ENCODE data around the gene MINDY4. TPM values are rescaled to one million over a fixed set of nuclear protein-coding genes. Genes with fewer than 3 reads are reported as not detected.

The MINDY4 gene
- total and polyA plus RNA-seq, 8 donors, result 2.9 to 4.9 (median 3.6) TPM

DNA sequence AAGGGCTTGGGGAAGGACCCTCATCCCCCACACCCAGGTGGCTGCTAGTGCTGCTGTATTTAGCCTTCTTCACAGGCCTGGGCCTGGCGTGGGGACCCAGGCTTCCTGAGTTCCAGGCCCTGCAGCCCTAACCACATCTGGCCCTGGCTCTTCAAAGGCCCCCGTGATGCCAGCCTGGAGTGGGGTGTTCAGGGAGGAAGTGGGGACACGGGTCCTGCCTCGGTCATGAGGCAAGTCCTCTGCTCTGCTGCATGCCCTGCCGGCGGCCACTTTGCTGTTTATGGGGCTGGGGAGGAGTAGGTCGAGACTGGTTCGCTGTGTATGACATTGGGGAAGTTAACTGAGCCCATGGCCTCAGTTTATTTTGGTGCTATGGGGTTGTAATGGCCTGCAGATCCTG is 131.9 kb downstream of the MINDY4 start:
- 95 to 100% methylated on average over 8 of the region's 8 CpGs for WGBS, 2 donors
- Histone ChIP-seq H3K36me3 (no peaks in the 10 kb centered on the region), H3K27me3 (no peaks in the 10 kb centered on the region), H3K9me3 (no peaks in the 10 kb centered on the region), H3K27ac (no peak overlapping the region), H3K4me1 (peaks cover 20 to 29% (median 29%) of the 10 kb centered on the region in 3 donors), H3K4me3 (no peak overlapping the region)
- no peak for ATAC-seq
- DNase-seq, result no peak
- intact Hi-C loops (cut with DNase I), result no loop called here
- no peak for FAIRE-seq
- TF ChIP-seq, protein P1, sequence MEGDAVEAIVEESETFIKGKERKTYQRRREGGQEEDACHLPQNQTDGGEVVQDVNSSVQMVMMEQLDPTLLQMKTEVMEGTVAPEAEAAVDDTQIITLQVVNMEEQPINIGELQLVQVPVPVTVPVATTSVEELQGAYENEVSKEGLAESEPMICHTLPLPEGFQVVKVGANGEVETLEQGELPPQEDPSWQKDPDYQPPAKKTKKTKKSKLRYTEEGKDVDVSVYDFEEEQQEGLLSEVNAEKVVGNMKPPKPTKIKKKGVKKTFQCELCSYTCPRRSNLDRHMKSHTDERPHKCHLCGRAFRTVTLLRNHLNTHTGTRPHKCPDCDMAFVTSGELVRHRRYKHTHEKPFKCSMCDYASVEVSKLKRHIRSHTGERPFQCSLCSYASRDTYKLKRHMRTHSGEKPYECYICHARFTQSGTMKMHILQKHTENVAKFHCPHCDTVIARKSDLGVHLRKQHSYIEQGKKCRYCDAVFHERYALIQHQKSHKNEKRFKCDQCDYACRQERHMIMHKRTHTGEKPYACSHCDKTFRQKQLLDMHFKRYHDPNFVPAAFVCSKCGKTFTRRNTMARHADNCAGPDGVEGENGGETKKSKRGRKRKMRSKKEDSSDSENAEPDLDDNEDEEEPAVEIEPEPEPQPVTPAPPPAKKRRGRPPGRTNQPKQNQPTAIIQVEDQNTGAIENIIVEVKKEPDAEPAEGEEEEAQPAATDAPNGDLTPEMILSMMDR (IDR thresholded peaks at IDR 0.05), result no peak

DNA sequence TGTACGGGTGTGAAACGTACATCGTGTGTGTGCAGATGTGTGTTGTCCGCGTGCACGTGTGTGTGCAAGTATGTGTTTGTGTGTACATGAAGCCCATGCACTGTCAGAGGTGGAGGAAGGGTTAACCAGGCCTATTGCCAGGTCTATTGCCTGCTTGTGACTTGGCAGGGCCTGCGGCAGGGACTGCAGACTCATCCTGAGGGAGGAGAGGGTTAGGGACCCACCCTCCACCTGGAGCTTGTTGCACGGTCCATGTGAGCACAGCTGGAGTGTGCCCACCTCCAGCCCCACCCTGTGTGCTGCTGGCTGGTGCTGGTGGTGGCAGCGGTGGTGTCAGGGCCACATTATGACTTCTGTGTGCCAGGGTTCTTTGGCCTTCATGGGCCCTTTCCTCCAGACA is 133.3 kb downstream of the MINDY4 start:
- no peak for FAIRE-seq
- no peak overlapping the region for H3K4me3 ChIP-seq
- no peaks in the 10 kb centered on the region for H3K27me3 ChIP-seq
- peak in 1 of 6 donors; percentile 40 for DNase-seq
- 71 to 75% methylated on average over 9 of the region's 9 CpGs for WGBS, 2 donors
- peaks cover 9 to 30% (median 25%) of the 10 kb centered on the region in 3 donors for H3K4me1 ChIP-seq
- intact Hi-C loops (cut with DNase I), result no loop called here
- no peaks in the 10 kb centered on the region for H3K9me3 ChIP-seq
- TF ChIP-seq, protein P1 (IDR thresholded peaks at IDR 0.05), result no peak
- no peaks in the 10 kb centered on the region for H3K36me3 ChIP-seq
- H3K27ac ChIP-seq, result peak overlapping the region; percentile 23 to 67 (median 60)
- ATAC-seq, result no peak

DNA sequence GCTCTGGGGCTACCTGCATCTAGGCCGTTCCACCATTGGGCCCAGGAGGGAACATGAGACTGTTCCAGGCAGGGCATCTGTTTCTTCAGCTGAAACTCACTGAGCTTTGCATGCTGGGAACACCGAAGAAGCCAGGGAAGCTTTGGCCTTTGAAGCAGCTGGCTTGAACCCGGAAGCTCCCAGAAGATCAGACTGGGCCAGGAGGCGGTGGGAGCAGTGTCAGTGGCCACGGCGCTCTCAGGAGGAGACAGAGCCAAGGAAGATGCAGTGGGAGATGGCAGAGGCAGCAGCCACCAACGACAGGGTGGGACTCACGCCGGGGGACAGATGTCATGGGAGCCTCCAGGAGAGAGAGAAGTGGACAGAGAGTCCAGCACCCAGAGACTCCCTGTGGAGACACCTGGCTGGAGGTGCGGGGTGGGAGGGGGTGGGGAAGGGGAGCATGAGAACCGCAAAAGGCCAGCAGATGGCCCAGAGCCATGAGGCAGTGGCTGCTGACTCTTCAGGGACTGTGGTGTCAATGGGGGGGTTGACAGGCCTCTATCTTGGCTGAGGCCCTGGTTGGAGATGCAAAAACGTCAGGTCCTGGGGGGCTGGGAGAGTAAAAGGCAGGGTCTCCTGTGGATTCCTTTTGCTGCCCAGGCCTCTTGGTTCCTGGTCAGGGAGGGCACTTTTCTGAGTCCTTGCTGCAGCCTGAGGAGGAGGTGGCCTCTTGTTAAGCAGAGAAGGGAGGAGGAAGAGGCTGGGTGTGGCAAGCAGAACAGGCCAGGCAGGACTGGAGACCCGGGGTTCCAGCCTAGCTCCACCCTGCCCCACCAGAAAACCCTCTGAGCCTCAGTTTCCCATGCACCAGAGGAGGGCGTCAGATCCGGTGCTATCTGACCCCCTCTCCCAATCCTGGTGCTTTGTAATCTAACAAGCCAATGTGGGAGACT is 134.1 kb downstream of the MINDY4 start:
- Histone ChIP-seq H3K27ac (peak overlapping the region; percentile 23 to 67 (median 60)), H3K9me3 (no peaks in the 10 kb centered on the region), H3K36me3 (no peaks in the 10 kb centered on the region), H3K4me3 (peak overlapping the region; percentile 12 to 47 (median 20)), H3K4me1 (peaks cover 13 to 35% (median 28%) of the 10 kb centered on the region in 3 donors), H3K27me3 (no peaks in the 10 kb centered on the region)
- ATAC-seq, result peak; percentile 69 to 87 (median 75)
- no peak for FAIRE-seq
- 28 to 32% methylated on average over 15 of the region's 15 CpGs for WGBS, 2 donors
- intact Hi-C loops (cut with DNase I), result no loop called here
- TF ChIP-seq, protein P1 (IDR thresholded peaks at IDR 0.05), result no peak
- peak in 5 of 6 donors; percentile 72 to 78 (median 75) for DNase-seq

DNA sequence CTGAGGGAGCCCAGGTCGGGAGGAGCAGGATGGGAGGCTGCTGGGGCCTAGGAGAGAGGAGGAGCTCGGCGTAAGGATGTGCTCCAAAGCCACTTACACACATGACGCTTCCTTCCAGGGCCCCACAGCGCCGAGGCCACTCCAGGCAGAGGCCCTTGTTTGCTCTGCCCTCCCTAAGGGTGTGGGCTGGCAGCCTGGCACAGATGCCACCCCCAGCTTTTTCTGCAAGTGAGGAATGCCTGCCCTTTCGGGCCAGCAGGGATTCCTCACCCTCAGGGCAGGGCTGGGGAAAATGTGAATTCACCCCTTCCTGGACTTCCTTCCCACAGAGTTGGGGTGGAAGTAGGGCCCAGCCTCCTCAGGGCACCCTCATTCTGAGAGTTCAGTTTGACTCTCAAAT is 134.8 kb downstream of the MINDY4 start:
- peak overlapping the region in 3 of 4 donors; percentile 53 to 67 (median 66) for H3K27ac ChIP-seq
- 17 to 26% methylated on average over 7 of the region's 7 CpGs for WGBS, 2 donors
- TF ChIP-seq, protein P1 (IDR thresholded peaks at IDR 0.05), result no peak
- ATAC-seq (peak; percentile 43 to 68 (median 48)), DNase-seq (peak in 4 of 6 donors; percentile 44 to 79 (median 59)), FAIRE-seq (no peak)
- H3K27me3 ChIP-seq, result no peaks in the 10 kb centered on the region
- H3K4me3 ChIP-seq, result peak overlapping the region; percentile 12 to 47 (median 20)
- intact Hi-C loops (cut with DNase I), result no loop called here
- H3K4me1 ChIP-seq, result peaks cover 15 to 41% (median 31%) of the 10 kb centered on the region in 3 donors
- H3K9me3 ChIP-seq, result no peaks in the 10 kb centered on the region
- no peaks in the 10 kb centered on the region for H3K36me3 ChIP-seq
